ENCODE measurements around the gene AMMECR1. TPM values are rescaled to one million over a fixed set of nuclear protein-coding genes. Genes with fewer than 3 reads are reported as not detected.

Gene AMMECR1
- total and polyA plus RNA-seq, 2 of the 8 experiments (the other 6 are each of a cell fraction or from before 2014, with no cell fraction given): 10.2 to 21.2 TPM

DNA sequence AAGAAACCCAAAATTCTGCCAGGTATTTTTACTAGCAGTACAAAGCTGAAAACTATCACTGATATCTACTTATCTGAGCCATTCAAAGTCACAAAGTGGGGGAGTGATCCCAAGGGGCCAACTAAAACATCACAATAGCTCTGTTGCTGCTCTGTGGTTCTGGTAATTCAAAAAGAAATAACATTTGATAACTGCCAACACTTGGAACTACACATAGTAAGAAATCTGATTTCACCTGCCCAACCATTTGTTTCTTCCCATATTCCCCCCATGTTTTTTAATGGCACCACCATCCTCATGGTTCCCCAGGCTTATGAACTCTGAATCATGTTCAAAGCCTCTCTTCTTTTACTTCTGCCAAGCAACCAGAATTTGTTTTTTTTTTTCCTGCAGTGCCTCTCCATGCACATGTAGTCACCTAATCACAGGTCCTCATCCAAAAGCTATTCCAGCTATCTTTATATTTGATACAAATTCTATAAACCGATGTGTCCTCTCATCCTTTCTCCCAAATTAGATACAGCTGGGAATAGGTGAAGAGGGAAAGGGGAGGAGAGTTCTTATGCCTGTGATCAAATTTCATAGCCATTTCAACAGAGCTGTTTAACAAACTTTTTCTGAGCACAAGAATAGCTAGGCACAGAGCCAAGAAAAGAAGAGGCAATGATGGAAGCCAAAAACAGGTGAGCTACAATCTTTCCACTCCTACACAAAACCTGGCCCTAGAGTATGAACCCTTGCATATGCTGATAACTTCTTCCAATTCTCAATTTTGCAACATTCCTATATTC is 7.7 kb downstream of the AMMECR1 start (continued):
- TF ChIP-seq, protein P1, sequence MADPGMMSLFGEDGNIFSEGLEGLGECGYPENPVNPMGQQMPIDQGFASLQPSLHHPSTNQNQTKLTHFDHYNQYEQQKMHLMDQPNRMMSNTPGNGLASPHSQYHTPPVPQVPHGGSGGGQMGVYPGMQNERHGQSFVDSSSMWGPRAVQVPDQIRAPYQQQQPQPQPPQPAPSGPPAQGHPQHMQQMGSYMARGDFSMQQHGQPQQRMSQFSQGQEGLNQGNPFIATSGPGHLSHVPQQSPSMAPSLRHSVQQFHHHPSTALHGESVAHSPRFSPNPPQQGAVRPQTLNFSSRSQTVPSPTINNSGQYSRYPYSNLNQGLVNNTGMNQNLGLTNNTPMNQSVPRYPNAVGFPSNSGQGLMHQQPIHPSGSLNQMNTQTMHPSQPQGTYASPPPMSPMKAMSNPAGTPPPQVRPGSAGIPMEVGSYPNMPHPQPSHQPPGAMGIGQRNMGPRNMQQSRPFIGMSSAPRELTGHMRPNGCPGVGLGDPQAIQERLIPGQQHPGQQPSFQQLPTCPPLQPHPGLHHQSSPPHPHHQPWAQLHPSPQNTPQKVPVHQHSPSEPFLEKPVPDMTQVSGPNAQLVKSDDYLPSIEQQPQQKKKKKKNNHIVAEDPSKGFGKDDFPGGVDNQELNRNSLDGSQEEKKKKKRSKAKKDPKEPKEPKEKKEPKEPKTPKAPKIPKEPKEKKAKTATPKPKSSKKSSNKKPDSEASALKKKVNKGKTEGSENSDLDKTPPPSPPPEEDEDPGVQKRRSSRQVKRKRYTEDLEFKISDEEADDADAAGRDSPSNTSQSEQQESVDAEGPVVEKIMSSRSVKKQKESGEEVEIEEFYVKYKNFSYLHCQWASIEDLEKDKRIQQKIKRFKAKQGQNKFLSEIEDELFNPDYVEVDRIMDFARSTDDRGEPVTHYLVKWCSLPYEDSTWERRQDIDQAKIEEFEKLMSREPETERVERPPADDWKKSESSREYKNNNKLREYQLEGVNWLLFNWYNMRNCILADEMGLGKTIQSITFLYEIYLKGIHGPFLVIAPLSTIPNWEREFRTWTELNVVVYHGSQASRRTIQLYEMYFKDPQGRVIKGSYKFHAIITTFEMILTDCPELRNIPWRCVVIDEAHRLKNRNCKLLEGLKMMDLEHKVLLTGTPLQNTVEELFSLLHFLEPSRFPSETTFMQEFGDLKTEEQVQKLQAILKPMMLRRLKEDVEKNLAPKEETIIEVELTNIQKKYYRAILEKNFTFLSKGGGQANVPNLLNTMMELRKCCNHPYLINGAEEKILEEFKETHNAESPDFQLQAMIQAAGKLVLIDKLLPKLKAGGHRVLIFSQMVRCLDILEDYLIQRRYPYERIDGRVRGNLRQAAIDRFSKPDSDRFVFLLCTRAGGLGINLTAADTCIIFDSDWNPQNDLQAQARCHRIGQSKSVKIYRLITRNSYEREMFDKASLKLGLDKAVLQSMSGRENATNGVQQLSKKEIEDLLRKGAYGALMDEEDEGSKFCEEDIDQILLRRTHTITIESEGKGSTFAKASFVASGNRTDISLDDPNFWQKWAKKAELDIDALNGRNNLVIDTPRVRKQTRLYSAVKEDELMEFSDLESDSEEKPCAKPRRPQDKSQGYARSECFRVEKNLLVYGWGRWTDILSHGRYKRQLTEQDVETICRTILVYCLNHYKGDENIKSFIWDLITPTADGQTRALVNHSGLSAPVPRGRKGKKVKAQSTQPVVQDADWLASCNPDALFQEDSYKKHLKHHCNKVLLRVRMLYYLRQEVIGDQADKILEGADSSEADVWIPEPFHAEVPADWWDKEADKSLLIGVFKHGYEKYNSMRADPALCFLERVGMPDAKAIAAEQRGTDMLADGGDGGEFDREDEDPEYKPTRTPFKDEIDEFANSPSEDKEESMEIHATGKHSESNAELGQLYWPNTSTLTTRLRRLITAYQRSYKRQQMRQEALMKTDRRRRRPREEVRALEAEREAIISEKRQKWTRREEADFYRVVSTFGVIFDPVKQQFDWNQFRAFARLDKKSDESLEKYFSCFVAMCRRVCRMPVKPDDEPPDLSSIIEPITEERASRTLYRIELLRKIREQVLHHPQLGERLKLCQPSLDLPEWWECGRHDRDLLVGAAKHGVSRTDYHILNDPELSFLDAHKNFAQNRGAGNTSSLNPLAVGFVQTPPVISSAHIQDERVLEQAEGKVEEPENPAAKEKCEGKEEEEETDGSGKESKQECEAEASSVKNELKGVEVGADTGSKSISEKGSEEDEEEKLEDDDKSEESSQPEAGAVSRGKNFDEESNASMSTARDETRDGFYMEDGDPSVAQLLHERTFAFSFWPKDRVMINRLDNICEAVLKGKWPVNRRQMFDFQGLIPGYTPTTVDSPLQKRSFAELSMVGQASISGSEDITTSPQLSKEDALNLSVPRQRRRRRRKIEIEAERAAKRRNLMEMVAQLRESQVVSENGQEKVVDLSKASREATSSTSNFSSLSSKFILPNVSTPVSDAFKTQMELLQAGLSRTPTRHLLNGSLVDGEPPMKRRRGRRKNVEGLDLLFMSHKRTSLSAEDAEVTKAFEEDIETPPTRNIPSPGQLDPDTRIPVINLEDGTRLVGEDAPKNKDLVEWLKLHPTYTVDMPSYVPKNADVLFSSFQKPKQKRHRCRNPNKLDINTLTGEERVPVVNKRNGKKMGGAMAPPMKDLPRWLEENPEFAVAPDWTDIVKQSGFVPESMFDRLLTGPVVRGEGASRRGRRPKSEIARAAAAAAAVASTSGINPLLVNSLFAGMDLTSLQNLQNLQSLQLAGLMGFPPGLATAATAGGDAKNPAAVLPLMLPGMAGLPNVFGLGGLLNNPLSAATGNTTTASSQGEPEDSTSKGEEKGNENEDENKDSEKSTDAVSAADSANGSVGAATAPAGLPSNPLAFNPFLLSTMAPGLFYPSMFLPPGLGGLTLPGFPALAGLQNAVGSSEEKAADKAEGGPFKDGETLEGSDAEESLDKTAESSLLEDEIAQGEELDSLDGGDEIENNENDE (IDR thresholded peaks at IDR 0.05; ENCODE audit: insufficient replicate concordance, low read length): no peak
- TF ChIP-seq GTF2F1 (IDR thresholded peaks at IDR 0.05; ENCODE audit: borderline replicate concordance, low read depth, low read length) (no peak), CHD2 (IDR thresholded peaks at IDR 0.05; ENCODE audit: low read length) (no peak)
